IMR-90 (cell line): Measurements from ENCODE around the gene PIP5K1B. TPM values are rescaled to one million over a fixed set of nuclear protein-coding genes. Genes with fewer than 3 reads are reported as not detected.

Experiments used
- ATAC-seq: fragments of 200-7000 bp; cut with Tn5 transposase; 2 replicates; pipeline ENCODE4 v1.9.1; 2020; ENCODE audit warnings: low read depth, mild to moderate bottlenecking, moderate library complexity
- BruUV-seq: library from RNA; stranded (reverse); fragments of 400-500 nt; replicated peaks from 2 replicates; lab custom pipeline; 2021; lab: Mats Ljungman, UMichigan
- CTCF ChIA-PET: fragments of 300-600 bp; formaldehyde crosslinking; extraction: SDS; loops from one replicate; lab custom pipeline; 2021; ENCODE audit warnings: antibody characterized with exemption; lab: Yijun Ruan, JAX
- POLR2A ChIA-PET: fragments of 300-600 bp; sonication (Branson Sonifier 250); formaldehyde crosslinking; loops from one replicate; lab custom pipeline; 2022; ENCODE audit warnings: antibody characterized with exemption; ENCODE audit not compliant: unreplicated experiment; lab: Charles Lee
- DNase-seq: peaks from one replicate; pipeline ENCODE4 v3.0.0; 2013
- H2AFZ ChIP-seq: replicated peaks from 2 replicates; pipeline ENCODE3; 2013; ENCODE audit warnings: low read length, mild to moderate bottlenecking; ENCODE audit not compliant: poor library complexity
- H2AK5ac ChIP-seq: 2 replicates; pipeline ENCODE4 v1.6.1; 2013; ENCODE audit warnings: low read depth, low read length, inconsistent platforms
- H2AK9ac ChIP-seq: replicated peaks from 2 replicates; pipeline ENCODE3; 2013; ENCODE audit warnings: mild to moderate bottlenecking, low read depth, low read length, moderate library complexity; ENCODE audit not compliant: poor library complexity
- H2BK120ac ChIP-seq: 2 replicates; pipeline ENCODE4 v1.6.1; 2013; ENCODE audit warnings: low read depth, low read length, inconsistent platforms
- H2BK15ac ChIP-seq: 3 replicates; pipeline ENCODE4 v1.6.1; 2013; ENCODE audit warnings: low read depth, low read length, inconsistent platforms
- H2BK20ac ChIP-seq: 2 replicates; pipeline ENCODE4 v1.6.1; 2013; ENCODE audit warnings: low read depth, mild to moderate bottlenecking, inconsistent platforms, low read length, moderate library complexity
- H2BK5ac ChIP-seq: 2 replicates; pipeline ENCODE4 v1.6.1; 2013; ENCODE audit warnings: mild to moderate bottlenecking, low read depth, low read length, inconsistent platforms; ENCODE audit not compliant: poor library complexity, severe bottlenecking
- H3K14ac ChIP-seq: replicated peaks from 2 replicates; pipeline ENCODE4 v1.6.1; 2013; ENCODE audit warnings: low read depth, low read length, inconsistent platforms
- H3K18ac ChIP-seq: 2 replicates; pipeline ENCODE4 v1.6.1; 2013; ENCODE audit warnings: low read depth, low read length, control low read depth
- H3K23ac ChIP-seq: 2 replicates; pipeline ENCODE4 v1.6.1; 2013; ENCODE audit warnings: low read depth, low read length, inconsistent platforms
- H3K27ac ChIP-seq: 2 replicates; pipeline ENCODE4 v1.5.1; 2013; ENCODE audit warnings: mild to moderate bottlenecking, control low read depth, low read length; ENCODE audit not compliant: insufficient read depth
- H3K27me3 ChIP-seq: 2 replicates; pipeline ENCODE4 v1.6.1; 2013; ENCODE audit warnings: low read length; ENCODE audit not compliant: control insufficient read depth, insufficient read depth
- H3K36me3 ChIP-seq: 2 replicates; pipeline ENCODE4 v1.6.1; 2013; ENCODE audit warnings: low read length, mixed read lengths; ENCODE audit not compliant: control insufficient read depth, insufficient read depth
- H3K4ac ChIP-seq: 2 replicates; pipeline ENCODE4 v1.6.1; 2013; ENCODE audit warnings: low read depth, low read length, inconsistent platforms
- H3K4me1 ChIP-seq: 2 replicates; pipeline ENCODE4 v1.6.1; 2013; ENCODE audit warnings: low read length, mixed read lengths; ENCODE audit not compliant: control insufficient read depth, insufficient read depth
- H3K4me2 ChIP-seq: 2 replicates; pipeline ENCODE4 v1.6.1; 2013; ENCODE audit warnings: low read depth, mild to moderate bottlenecking, control low read depth, low read length, moderate library complexity
- H3K4me3 ChIP-seq: 2 replicates; pipeline ENCODE4 v1.5.1; 2013; ENCODE audit warnings: low read depth, mild to moderate bottlenecking, control low read depth, low read length, moderate library complexity; ENCODE audit not compliant: insufficient read depth
- H3K56ac ChIP-seq: 2 replicates; pipeline ENCODE4 v1.6.1; 2013; ENCODE audit warnings: low read length, inconsistent platforms; ENCODE audit not compliant: insufficient read depth; ENCODE audit errors: extremely low read depth
- H3K79me1 ChIP-seq, 2 experiments: 2 replicates each; pipeline ENCODE4 v1.6.1; 2013; ENCODE audit warnings: low read length in 2 of 2, inconsistent platforms in 1 of 2, low read depth in 1 of 2
- H3K9ac ChIP-seq: 2 replicates; pipeline ENCODE4 v1.6.1; 2013; ENCODE audit warnings: low read depth, low read length, control low read depth
- H3K9me1 ChIP-seq: 2 replicates; pipeline ENCODE4 v1.6.1; 2013; ENCODE audit warnings: low read length, inconsistent platforms; ENCODE audit not compliant: insufficient read depth
- H3K9me3 ChIP-seq: 2 replicates; pipeline ENCODE4 v1.6.1; 2013; ENCODE audit warnings: low read length; ENCODE audit not compliant: control insufficient read depth, insufficient read depth
- H4K20me1 ChIP-seq: 2 replicates; pipeline ENCODE4 v1.6.1; 2013; ENCODE audit warnings: low read length, inconsistent platforms; ENCODE audit not compliant: insufficient read depth
- H4K5ac ChIP-seq: 2 replicates; pipeline ENCODE4 v1.6.1; 2013; ENCODE audit warnings: mild to moderate bottlenecking, low read depth, low read length, control low read depth
- H4K8ac ChIP-seq, 2 experiments: 2 replicates each; pipeline ENCODE4 v1.6.1; 2013; ENCODE audit warnings: low read depth in 2 of 2, low read length in 2 of 2, control low read depth in 1 of 2, inconsistent platforms in 1 of 2
- H4K91ac ChIP-seq: 2 replicates; pipeline ENCODE4 v1.6.1; 2013; ENCODE audit warnings: low read depth, low read length, inconsistent platforms; ENCODE audit not compliant: insufficient read depth
- BHLHE40 ChIP-seq: fragments of 150-350 bp; IDR thresholded peaks from 2 replicates; pipeline ENCODE4 v1.6.1; 2016; ENCODE audit warnings: mild to moderate bottlenecking, low read depth, low read length
- CHD1 ChIP-seq: IDR thresholded peaks from 2 replicates; pipeline ENCODE4 v1.6.1; 2012; ENCODE audit warnings: low read depth, low read length, improper control_type of control experiment
- FOS ChIP-seq: fragments of 150-350 bp; IDR thresholded peaks from 2 replicates; pipeline ENCODE4 v1.6.1; 2016; ENCODE audit warnings: low read depth, low read length
- MAFK ChIP-seq: IDR thresholded peaks from 2 replicates; pipeline ENCODE4 v1.6.1; 2012; ENCODE audit warnings: low read depth, low read length, improper control_type of control experiment
- MAZ ChIP-seq: IDR thresholded peaks from 2 replicates; pipeline ENCODE4 v1.6.1; 2012; ENCODE audit warnings: low read depth, mild to moderate bottlenecking, low read length, improper control_type of control experiment, moderate library complexity, borderline replicate concordance
- MXI1 ChIP-seq: IDR thresholded peaks from 2 replicates; pipeline ENCODE4 v1.6.1; 2012; ENCODE audit warnings: low read depth, mild to moderate bottlenecking, low read length, moderate library complexity, borderline replicate concordance
- NFE2L2 ChIP-seq: fragments of 150-350 bp; IDR thresholded peaks from 2 replicates; pipeline ENCODE4 v1.6.1; 2016; ENCODE audit warnings: low read depth, mild to moderate bottlenecking, low read length
- POLR2A ChIP-seq: IDR thresholded peaks from 2 replicates; pipeline ENCODE4 v1.6.1; 2012; ENCODE audit warnings: mild to moderate bottlenecking, low read depth, low read length
- RAD21 ChIP-seq: IDR thresholded peaks from 2 replicates; pipeline ENCODE4 v1.6.1; 2012; ENCODE audit warnings: low read length, improper control_type of control experiment
- RCOR1 ChIP-seq: IDR thresholded peaks from 2 replicates; pipeline ENCODE4 v1.6.1; 2012; ENCODE audit warnings: mild to moderate bottlenecking, low read length, improper control_type of control experiment; ENCODE audit not compliant: insufficient replicate concordance
- RFX5 ChIP-seq: IDR thresholded peaks from 2 replicates; pipeline ENCODE4 v1.8.0; 2012; ENCODE audit warnings: low read depth, mild to moderate bottlenecking, low read length, moderate library complexity
- SMC3 ChIP-seq: fragments of 150-350 bp; IDR thresholded peaks from 2 replicates; pipeline ENCODE4 v1.6.1; 2016; ENCODE audit warnings: low read depth, mild to moderate bottlenecking, antibody characterized with exemption, low read length, moderate library complexity
- dilution Hi-C: fragments of 300-500 bp; cut with HindIII; formaldehyde crosslinking; loops from one replicate; pipeline ENCODE4 v1.14.3; 2018; ENCODE audit warnings: low sequenced_read_pairs; ENCODE audit not compliant: unreplicated experiment
- in situ Hi-C: fragments of 300-500 bp; cut with MboI; formaldehyde crosslinking; loops from 3 replicates; pipeline ENCODE4 v1.14.3; 2019; ENCODE audit warnings: low sequenced_read_pairs, inconsistent platforms, mixed read lengths
- intact Hi-C: fragments of 100-400 bp; cut with micrococcal nuclease; formaldehyde crosslinking; loops from 2 replicates; pipeline ENCODE4 v1.10.0; 2022
- polyA plus RNA-seq, 3 experiments: library from polyadenylated mRNA; depleted of rRNA; stranded (reverse); fragments of >200 nt; gene quantifications; 2 replicates each; pipeline ENCODE4 v1.2.3, GENCODE V29; 2012; ENCODE audit warnings: low replicate concordance in 1 of 3
- total RNA-seq: library from RNA; depleted of rRNA; stranded (reverse); fragments of >200 nt; gene quantifications from 2 replicates; pipeline ENCODE4 v1.2.3, GENCODE V29; 2012
- TF ChIP-seq, protein P1 (sequence below): fragments of 150-350 bp; IDR thresholded peaks from 2 replicates; pipeline ENCODE4 v1.6.1; 2016; ENCODE audit warnings: low read depth, mild to moderate bottlenecking, low read length, moderate library complexity, borderline replicate concordance
- TF ChIP-seq, protein P2 (sequence below): conservative IDR thresholded peaks from 2 replicates; pipeline ENCODE4 v1.5.1; 2012; ENCODE audit warnings: mild to moderate bottlenecking, low read depth, low read length, improper control_type of control experiment
- TF ChIP-seq, protein P3 (sequence below): fragments of 150-350 bp; IDR thresholded peaks from 2 replicates; pipeline ENCODE4 v1.6.1; 2017; ENCODE audit warnings: mild to moderate bottlenecking, antibody characterized with exemption, low read length, low read depth

PIP5K1B gene
- total and polyA plus RNA-seq, 2 of the 4 experiments (the other 2 are of a cell fraction), result not detected

DNA sequence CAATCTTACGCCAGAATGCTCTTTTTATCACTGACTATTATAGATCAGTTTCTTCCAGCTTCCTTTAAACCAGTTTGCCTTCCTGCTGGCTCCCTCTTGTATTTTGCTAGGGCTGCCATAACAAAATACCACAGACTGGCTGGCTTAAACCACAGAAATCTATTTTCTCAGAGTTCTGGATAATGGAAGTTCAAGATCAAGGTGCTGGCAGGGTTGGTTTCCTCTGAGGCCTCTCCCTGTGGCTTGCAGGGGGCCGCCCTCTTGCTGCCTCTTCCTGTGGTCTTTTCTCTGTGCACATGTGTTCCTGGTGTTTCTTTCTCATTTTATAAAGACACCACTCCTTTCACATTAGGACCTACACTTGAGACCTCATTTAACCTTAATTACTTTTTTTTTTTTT lies 323.7 kb downstream of the PIP5K1B start (continued):
- TF ChIP-seq MXI1 (no peak), BHLHE40 (no peak), RCOR1 (no peak)

DNA sequence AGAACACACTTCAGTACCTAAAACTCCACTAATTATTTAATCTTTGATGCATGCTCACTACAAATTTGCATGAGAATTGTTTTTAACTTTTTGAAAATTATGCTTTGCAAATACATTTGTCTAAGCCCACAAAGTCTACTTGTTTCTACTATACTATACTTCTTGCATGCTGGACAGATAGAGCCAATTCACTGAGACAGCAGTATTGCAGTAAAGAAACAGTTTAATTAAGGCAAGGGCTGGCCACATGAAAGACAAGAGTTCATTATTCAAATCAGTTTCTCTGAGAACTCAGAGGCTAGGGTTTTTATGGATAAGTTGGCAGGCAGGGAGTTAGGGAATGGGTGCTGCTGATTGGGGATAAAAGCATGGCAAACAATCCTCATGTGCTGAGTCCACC lies 324.5 kb downstream of the PIP5K1B start:
- dilution Hi-C loops, result no loop called here
- TF ChIP-seq RAD21 (no peak), POLR2A (no peak), MXI1 (no peak), RFX5 (no peak), MAZ (no peak), SMC3 (no peak), BHLHE40 (no peak), CHD1 (no peak), FOS (no peak), NFE2L2 (no peak), MAFK (no peak), RCOR1 (no peak)
- TF ChIP-seq, protein P1, sequence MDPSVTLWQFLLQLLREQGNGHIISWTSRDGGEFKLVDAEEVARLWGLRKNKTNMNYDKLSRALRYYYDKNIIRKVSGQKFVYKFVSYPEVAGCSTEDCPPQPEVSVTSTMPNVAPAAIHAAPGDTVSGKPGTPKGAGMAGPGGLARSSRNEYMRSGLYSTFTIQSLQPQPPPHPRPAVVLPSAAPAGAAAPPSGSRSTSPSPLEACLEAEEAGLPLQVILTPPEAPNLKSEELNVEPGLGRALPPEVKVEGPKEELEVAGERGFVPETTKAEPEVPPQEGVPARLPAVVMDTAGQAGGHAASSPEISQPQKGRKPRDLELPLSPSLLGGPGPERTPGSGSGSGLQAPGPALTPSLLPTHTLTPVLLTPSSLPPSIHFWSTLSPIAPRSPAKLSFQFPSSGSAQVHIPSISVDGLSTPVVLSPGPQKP, result no peak
- TF ChIP-seq, protein P2, sequence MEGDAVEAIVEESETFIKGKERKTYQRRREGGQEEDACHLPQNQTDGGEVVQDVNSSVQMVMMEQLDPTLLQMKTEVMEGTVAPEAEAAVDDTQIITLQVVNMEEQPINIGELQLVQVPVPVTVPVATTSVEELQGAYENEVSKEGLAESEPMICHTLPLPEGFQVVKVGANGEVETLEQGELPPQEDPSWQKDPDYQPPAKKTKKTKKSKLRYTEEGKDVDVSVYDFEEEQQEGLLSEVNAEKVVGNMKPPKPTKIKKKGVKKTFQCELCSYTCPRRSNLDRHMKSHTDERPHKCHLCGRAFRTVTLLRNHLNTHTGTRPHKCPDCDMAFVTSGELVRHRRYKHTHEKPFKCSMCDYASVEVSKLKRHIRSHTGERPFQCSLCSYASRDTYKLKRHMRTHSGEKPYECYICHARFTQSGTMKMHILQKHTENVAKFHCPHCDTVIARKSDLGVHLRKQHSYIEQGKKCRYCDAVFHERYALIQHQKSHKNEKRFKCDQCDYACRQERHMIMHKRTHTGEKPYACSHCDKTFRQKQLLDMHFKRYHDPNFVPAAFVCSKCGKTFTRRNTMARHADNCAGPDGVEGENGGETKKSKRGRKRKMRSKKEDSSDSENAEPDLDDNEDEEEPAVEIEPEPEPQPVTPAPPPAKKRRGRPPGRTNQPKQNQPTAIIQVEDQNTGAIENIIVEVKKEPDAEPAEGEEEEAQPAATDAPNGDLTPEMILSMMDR, result no peak
- TF ChIP-seq, protein P3, sequence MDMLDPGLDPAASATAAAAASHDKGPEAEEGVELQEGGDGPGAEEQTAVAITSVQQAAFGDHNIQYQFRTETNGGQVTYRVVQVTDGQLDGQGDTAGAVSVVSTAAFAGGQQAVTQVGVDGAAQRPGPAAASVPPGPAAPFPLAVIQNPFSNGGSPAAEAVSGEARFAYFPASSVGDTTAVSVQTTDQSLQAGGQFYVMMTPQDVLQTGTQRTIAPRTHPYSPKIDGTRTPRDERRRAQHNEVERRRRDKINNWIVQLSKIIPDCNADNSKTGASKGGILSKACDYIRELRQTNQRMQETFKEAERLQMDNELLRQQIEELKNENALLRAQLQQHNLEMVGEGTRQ, result no peak

More for the DNA sequence above, 324.5 kb downstream of the PIP5K1B start:
- no peaks in the 10 kb centered on the region for H3K9me1 ChIP-seq
- H2BK20ac ChIP-seq, result no peak overlapping the region
- BruUV-seq, result no TSS peak
- no peaks in the 10 kb centered on the region for H3K4me1 ChIP-seq
- no peak overlapping the region for H3K23ac ChIP-seq
- no peak overlapping the region for H2BK5ac ChIP-seq
- H3K18ac ChIP-seq, result no peak overlapping the region
- intact Hi-C loops, result loop anchor here (10.0 kb wide), 1 partner anchor 325 kb away; the partner anchor contains the start of gene PIP5K1B
- in situ Hi-C loops, result no loop called here
- no peaks in the 10 kb centered on the region for H3K79me1 ChIP-seq
- H4K5ac ChIP-seq, result no peak overlapping the region
- no peak overlapping the region for H2AFZ ChIP-seq
- ChIA-PET POLR2A (no interaction called here), CTCF (no interaction called here)
- no peaks in the 10 kb centered on the region for H3K36me3 ChIP-seq
- H3K4me2 ChIP-seq, result no peak overlapping the region
- no peak overlapping the region for H3K4me3 ChIP-seq
- H2AK5ac ChIP-seq, result no peak overlapping the region
- H3K27me3 ChIP-seq, result peaks cover 6% of the 10 kb centered on the region; the same call in 1 of the 2 replicates
- H3K14ac ChIP-seq, result no peak overlapping the region
- no peak overlapping the region for H2BK15ac ChIP-seq
- no peaks in the 10 kb centered on the region for H3K9me3 ChIP-seq
- no peak overlapping the region for H4K91ac ChIP-seq
- H4K20me1 ChIP-seq, result no peaks in the 10 kb centered on the region
- no peak overlapping the region for H4K8ac ChIP-seq
- DNase-seq (no peak), ATAC-seq (no peak)
- no peak overlapping the region for H3K56ac ChIP-seq
- no peak overlapping the region for H3K27ac ChIP-seq
- no peak overlapping the region for H2AK9ac ChIP-seq
- no peak overlapping the region for H3K4ac ChIP-seq
- H2BK120ac ChIP-seq, result no peak overlapping the region
- H3K9ac ChIP-seq, result no peak overlapping the region
